ENCODE results near the gene DCAF11. TPM values are rescaled to one million over a fixed set of nuclear protein-coding genes. Genes with fewer than 3 reads are reported as not detected.

Gene DCAF11
- total and polyA plus RNA-seq, 2 of the 13 experiments (the other 11 are each of a cell fraction or from before 2014, with no cell fraction given): 150 to 257 TPM

GRCh38 chr14:24150993-24151392 lies 36.4 kb downstream of the DCAF11 start:
- no TSS peak for BruUV-seq (replicated peaks)
- Histone ChIP-seq H3K9me3 (ENCODE audit: low read length) (no peaks in the 10 kb centered on the region), H3K36me3 (replicated peaks in 1 of 2; ENCODE audit: control insufficient read depth in 1 of 2, insufficient read depth in 2 of 2, low read length in 2 of 2) (peaks cover 45 to 53% of the 10 kb centered on the region in 2 experiments), H3K9ac (ENCODE audit: insufficient read depth, low read depth, low read length) (no peak overlapping the region), H3K79me2 (ENCODE audit: insufficient read depth, low read length) (peaks cover 24% of the 10 kb centered on the region), H3K4me1 (ENCODE audit: insufficient read depth, low read length) (peaks cover 21% of the 10 kb centered on the region), H3K27ac (ENCODE audit: extremely low read length, insufficient read depth, low read length) (no peak overlapping the region), H3K4me3 (replicated peaks in 1 of 3; ENCODE audit: insufficient read depth in 1 of 3, low read depth in 2 of 3, low read length in 3 of 3) (no peak overlapping the region), H3K4me2 (ENCODE audit: low read depth, low read length) (no peak overlapping the region), H2AFZ (ENCODE audit: low read length) (no peak overlapping the region), H3K27me3 (ENCODE audit: control insufficient read depth in 1 of 2, insufficient read depth in 2 of 2, low read length in 2 of 2) (peaks cover 0 to 3% of the 10 kb centered on the region in 2 experiments; a peak in 1 of 5 replicates), H4K20me1 (ENCODE audit: insufficient read depth, low read length) (peaks cover 7% of the 10 kb centered on the region)
- POLR2A ChIA-PET: interaction anchor here (1.3 to 11.8 kb wide), 5 partner anchors 8 to 37 kb away, joined by 3 to 233 read pairs (median 22); partner anchors contain the start of genes DCAF11, EMC9, IRF9 and NRL
- in situ Hi-C loops (cut with HindIII; ENCODE audit: extremely low pct_ligation_motif_present, low pct_unique_long_range_greater_than_20kb): no loop called here
- no peak for DNase-seq (ENCODE audit: low spot score)
- no peak for FAIRE-seq
- ATAC-seq: no peak
- WGBS (ENCODE audit: low lambda C conversion rate): 95% methylated on average over 9 of the region's 9 CpGs
- CTCF ChIA-PET (ENCODE audit: low intra/inter-chr PET ratio, low total read pairs): no interaction called here
- intact Hi-C loops (cut with micrococcal nuclease; ENCODE audit: unreplicated experiment): no loop called here
- no peak for TF ChIP-seq NR2F2 (IDR thresholded peaks at IDR 0.05; ENCODE audit: borderline replicate concordance, low read depth)
- TF ChIP-seq ZNF7 (CRISPR knock-in tag; IDR thresholded peaks at IDR 0.05): no peak
- no peak for TF ChIP-seq CEBPB (IDR thresholded peaks at IDR 0.05; ENCODE audit: borderline replicate concordance, low read depth, low read length)
- TF ChIP-seq ADNP (CRISPR knock-in tag; IDR thresholded peaks at IDR 0.05): no peak
- no peak for TF ChIP-seq ZFP82 (CRISPR knock-in tag; IDR thresholded peaks at IDR 0.05; ENCODE audit: borderline replicate concordance)
- no peak for TF ChIP-seq NR3C1 (CRISPR knock-in tag; IDR thresholded peaks at IDR 0.05)
- TF ChIP-seq CHCHD3 (CRISPR knock-in tag; IDR thresholded peaks at IDR 0.05): no peak
- TF ChIP-seq ZNF792 (CRISPR knock-in tag; IDR thresholded peaks at IDR 0.05): no peak
- no peak for TF ChIP-seq ZMAT3 (CRISPR knock-in tag; conservative IDR thresholded peaks at IDR 0.05)
- no peak for TF ChIP-seq TP53 (CRISPR knock-in tag; conservative IDR thresholded peaks at IDR 0.05)
- TF ChIP-seq FOSL1 (CRISPR knock-in tag; IDR thresholded peaks at IDR 0.05; ENCODE audit: borderline replicate concordance): no peak
- TF ChIP-seq IRF1 (CRISPR knock-in tag; IDR thresholded peaks at IDR 0.05; ENCODE audit: low read depth): no peak
- TF ChIP-seq ZNF274 (CRISPR knock-in tag; IDR thresholded peaks at IDR 0.05): 0 out of 2 replicates have a peak, but pooled peaks have one; percentile 34
- 0 out of 2 replicates have a peak, but pooled peaks have one; percentile 27 for TF ChIP-seq ZNF687 (CRISPR knock-in tag; IDR thresholded peaks at IDR 0.05)
- TF ChIP-seq FUBP1 (CRISPR knock-in tag; IDR thresholded peaks at IDR 0.05; ENCODE audit: borderline replicate concordance): no peak
- TF ChIP-seq ZKSCAN8 (CRISPR knock-in tag; IDR thresholded peaks at IDR 0.05; ENCODE audit: borderline replicate concordance): no peak
- TF ChIP-seq ZNF761 (CRISPR knock-in tag; conservative IDR thresholded peaks at IDR 0.05): no peak
